NCI-H2171 (cell line): Measurements from ENCODE around the gene GATA5.
A peak's percentile ranks its signal among the peaks of the same experiment; 100 is the strongest.
"Not testable (repeated sequence)": the region's sequence is repeated elsewhere in the genome, so short reads cannot be mapped to it uniquely, and the experiment has no call there.

Experiments
- DNase-seq: peaks from one replicate; lab custom pipeline; 2025; lab: John Stamatoyannopoulos, UW

GATA5 gene

DNA sequence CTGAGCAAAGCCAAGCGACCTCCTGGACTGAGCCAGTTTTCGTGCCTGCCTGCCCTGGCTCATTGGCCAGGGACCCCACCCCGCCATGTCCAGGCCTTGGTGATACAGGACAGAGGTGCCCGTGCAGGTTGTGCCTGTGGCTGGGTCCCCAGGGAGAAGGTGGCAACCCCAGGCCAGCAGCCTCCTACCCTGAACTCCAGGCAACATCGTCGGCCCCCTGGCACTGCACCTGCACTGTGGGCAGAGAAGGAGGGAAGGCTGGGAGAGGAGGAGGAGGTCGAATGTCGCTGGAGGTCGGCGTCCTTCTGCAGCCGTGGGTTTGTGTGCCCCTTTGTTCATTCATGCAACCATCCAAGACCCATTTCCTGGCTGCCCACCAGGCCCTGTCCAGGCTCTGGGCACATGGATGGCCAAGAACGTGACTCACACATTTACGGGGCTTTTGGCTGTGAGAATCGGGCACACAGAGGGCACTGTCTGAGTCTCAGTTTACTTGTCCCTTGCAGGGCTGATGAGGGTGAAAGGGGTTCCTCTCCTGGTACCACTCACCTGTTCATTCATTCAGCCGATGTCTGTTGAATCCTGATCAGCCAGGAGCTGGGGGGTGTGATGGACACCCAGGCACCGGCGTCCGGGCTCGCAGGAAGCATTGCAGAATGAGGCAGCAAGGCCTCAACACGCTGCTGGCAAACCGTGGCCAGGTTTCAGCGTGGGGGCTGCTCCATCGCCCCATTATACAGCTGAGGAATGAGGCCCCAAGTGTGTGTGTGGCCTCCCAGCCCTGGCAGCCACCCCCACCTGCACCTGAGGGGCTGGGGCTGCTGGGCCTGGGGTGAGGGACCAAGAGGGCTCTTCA, 46.1 kb downstream of the GATA5 start:
- DNase-seq, result no peak

DNA sequence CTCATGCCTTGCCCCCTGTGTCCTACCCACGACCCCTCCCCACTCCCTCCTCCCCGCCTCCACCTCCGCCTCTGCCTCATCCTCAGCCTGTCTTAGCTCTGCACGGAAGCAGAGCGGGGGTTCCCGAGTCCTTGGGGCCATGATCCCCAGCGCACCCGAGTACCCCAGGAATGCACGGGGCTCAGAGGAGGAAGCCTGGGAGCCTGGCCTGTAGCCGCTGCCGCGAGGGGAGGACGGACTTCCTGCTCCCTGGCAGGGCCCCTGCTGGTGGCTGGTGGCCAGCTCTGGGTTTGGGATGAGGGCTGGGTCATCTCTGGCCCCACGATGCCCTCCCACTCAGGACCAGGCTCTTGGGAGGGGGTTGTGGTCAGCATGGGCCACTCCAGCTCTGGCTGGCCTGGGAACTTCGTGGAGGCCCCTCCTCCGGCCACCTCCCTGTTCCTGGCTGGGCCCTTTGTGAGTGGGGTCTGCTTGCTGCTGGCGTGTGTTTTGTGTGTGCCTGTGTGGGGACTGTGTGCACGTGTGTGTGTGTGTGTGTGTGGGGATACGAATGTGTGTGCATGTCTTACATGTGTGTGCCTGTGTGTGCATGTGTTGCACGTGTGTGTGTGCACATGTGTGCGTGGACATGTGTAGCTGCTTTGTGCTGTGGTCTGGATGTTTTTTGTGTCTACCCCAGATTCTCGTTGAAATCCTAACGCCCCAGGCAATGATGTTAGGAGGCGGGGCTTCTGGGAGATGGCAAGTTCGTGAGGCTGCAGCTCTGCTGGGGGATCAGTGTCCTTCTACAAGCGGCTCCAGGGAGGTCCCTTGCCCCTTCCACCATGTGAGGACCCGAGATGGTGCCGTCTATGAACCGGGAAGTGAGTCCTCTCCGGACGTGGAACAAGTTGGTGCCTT, 47.1 kb downstream of the GATA5 start:
- no peak for DNase-seq

DNA sequence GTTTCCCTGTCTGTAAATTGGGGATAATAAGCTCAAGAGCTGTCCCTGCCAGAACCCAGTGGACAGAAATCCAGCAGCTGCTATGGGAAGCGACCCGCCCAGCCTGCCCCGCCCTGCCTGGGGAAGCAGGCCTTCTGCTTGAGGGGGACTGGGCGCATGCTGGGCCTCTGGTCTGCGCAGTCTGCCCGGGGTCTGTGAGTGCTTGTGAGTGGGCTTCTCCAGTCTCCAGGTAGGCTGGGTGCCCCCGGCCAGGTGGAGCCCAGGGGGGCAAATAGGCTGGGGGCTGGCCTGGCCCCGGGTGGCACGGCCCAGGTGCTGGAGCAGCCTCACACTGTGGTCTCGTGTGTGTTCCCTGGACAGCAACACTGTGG, 47.8 kb downstream of the GATA5 start:
- no peak for DNase-seq

DNA sequence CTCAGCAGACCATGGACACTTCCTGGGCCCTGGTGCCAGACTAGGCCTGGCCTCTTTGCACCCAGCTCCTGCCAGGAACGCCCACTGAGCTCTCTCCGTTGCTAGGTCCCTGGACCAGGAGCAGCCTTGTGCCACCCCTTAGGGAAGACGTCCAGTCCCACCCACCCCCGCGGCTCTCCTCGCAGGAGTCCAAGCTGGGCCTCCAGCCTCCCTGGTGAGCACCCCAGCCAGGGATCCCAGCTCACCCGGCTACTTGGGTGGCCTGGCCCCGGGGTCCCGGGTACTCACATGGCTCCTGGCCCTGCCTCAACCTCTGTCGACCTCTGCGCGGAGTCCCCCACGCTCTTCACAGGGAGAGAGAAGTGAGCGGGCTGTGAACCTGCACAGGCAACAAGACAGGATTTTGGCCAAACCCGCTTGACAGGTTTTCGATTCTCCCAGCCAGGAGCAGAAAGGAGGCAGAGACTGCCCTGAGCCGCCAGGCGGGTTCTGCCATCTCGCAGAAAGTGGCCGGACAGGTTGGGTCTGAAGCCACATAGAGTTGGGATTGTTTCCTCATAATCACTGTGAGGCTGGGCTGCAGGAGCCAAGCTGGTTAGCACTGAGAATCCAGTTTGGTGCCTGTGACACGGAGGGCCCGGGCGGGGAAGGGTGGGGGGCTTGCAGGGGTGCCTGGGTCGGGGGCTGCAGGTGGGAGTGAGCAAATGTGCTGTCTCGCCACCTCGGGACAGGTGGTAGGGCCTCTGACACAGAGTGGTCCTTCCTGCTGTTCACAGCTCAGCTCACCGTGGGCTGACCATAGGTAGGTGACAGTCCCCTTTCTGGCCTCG, 48.4 kb downstream of the GATA5 start, which contains the start of gene RBBP8NL:
Gene RBBP8NL, minus strand, starts transcription at position 368 of the 830 bp plus-strand sequence. CDS start 7,892 bp downstream, outside the sequence.
- no peak for DNase-seq

DNA sequence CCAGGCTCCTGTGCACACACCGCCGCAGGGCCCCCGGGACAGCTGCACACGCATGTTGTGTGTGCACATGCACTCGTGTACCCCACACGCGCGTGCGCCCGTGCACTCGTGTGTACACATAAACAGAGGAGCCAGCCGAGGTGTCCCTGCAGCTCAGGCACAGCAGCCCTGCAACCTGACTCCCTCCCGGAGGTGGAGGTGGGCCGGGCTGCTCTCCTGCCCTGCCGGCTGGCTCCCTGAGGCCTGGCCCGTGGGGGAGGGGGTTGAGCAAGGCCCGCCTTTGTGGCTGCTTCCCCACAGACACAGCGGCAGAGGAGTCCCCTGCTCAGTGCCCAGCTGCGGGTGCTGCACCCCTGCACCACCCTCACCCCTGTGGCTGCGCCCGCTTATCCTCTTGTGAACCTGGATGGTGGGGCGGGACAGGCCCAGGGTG, 49.1 kb downstream of the GATA5 start:
- DNase-seq, result peak; percentile 51

DNA sequence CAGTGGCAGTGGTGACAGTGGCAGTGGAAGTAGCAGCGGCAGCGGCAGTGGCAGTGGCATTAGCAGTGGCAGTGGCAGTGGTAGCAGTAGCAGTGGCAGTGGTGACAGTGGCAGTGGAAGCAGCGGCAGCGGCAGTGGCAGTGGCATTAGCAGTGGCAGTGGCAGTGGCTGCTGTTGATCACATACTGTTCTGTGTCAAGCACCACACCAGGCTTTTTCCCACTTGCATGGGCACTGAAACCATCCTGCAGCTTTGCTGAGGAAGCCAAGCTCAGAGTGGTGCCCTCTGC, 49.8 kb downstream of the GATA5 start:
- DNase-seq, result not testable (repeated sequence)

DNA sequence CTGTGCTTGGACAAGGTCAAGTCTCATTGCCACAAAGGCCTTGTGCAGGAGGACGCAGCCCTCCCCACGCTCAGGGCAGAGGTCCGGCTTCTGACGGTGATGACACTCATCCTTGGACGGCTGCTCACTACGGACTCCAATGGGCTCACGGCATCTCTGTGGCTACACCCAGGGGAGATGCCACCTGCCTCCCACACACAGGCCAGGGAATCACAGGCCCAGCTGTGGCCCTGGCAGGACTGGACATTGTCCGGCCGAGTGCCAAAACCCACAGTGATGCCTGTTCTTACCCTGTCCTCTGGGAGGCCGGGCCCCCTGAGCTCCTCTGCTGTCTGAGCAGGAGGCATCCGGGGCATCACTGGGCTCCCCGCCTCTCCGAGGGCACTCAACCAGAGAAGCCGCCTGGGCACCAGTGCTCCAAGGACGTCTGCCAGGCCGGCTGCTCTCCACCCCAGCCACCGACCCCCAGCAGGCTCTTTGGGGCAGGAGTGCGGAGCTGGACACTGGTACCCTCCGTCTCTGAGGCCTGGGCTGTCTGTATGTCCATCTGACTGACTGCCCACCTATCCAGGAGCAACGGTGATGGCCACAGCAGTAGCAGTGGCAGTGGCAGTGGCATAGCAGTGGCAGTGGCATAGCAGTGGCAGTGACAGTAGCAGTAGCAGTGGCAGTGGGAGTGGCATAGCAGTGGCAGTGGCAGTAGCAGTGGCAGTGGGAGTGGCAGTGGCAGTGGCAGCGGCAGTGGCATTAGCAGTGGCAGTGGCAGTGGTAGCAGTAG, 50.3 kb downstream of the GATA5 start:
- no peak for DNase-seq

DNA sequence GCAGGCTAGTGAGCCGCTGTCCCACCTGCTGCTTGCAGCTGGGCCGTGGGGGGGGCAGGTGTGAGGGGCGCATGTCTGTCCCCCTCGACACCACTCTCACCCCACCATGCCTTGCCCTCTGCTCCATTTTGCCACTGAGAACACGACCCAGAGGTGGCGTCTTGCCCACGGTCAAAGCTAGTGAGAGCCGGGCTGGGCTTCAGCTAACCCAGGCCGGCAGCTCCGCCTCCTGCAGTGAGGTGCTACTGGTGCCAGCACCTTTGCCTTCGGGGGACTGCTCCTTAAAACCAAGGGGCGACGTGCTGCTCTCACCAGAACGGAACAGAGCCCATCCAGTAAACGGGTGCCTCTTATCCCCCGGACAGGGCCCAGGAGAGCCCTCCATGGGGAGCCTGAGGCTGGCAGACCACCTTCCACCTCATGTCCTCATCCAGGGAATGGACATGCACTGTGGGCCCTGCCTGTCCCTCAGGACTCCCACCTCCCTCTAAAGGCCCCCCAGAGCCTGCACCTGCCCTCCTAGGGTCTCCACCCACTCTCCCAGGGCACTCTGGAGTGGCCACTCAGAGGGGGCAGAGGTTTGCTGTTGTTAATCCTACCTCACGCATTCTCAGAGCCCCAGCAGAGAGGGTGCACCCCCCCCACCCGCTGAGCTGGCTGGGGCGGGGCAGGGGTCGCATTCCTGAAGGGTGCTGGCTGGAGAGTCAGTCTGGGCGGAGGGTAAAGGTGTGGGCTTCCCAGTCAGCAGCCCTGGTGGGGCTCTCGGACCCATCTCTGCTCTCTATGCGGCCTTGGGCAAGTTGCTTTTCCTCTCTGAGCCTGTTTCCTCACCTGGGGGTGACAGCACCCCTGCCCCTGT, 51.3 kb downstream of the GATA5 start:
- no peak for DNase-seq

DNA sequence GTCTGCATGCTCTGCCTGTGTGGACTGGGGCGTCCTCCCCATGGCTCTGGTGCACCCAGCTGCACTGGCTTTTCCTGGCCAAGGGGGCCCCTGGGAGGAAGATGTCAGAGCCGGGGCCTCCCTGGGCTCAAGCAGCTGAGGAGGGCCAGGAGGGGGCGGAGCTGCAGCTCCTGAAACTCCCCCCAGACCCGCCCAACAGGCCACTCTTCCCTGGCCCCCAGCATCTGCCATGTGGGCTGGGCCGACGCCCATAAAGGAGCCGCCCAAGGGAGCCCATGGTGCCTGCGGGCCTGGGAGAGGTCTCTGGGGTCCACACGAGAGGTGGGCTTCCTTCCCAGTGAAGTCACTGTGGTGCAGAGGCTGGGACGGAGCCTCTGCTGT, 52.5 kb downstream of the GATA5 start:
- no peak for DNase-seq

DNA sequence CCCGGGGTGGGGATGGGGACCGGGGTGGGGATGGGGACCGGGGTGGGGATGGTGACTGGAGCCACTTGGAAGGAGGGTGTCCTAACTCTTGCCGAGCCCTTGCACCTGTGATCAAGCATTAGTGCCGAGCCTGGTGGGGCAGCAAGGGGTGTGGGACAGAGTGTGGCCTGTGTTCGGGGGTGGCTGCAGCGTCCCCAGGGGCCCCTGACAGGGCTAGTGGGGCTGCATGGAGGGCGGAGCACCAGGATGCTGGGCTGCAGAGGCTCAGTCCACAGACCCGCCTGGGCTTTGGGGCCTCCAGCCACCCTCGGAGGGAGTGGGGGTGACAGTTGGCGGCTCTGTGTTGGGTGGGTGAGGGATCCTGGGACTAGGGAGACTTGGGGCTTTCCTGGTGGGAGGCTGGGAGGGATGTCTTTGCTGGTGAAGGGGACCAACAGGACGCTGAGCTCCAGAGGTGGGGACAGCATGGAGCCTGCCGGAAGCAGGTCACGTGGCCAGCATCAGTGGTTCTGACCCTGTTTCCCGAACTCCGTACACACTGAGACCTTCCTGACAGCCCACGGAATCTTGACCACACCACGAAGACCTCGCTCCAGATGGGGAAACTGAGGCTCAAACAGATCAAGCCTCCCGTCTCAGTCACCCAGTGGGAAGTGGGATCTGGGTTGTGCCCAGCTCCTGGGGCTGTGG, 53.0 kb downstream of the GATA5 start:
- DNase-seq, result no peak

DNA sequence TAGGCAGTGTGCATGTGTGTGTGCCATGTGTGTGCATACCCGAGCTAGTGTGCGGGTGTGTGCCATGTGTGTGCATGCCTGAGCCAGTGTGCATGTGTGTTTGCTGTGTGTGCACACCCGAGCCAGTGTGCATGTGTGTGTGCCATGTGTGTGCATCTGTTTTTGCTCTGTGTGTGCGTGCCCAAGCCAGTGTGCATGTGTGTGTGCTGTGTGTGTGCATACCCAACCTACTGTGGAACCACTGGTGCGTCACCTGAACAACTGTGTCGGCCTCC, 54.1 kb downstream of the GATA5 start:
- DNase-seq, result no peak

DNA sequence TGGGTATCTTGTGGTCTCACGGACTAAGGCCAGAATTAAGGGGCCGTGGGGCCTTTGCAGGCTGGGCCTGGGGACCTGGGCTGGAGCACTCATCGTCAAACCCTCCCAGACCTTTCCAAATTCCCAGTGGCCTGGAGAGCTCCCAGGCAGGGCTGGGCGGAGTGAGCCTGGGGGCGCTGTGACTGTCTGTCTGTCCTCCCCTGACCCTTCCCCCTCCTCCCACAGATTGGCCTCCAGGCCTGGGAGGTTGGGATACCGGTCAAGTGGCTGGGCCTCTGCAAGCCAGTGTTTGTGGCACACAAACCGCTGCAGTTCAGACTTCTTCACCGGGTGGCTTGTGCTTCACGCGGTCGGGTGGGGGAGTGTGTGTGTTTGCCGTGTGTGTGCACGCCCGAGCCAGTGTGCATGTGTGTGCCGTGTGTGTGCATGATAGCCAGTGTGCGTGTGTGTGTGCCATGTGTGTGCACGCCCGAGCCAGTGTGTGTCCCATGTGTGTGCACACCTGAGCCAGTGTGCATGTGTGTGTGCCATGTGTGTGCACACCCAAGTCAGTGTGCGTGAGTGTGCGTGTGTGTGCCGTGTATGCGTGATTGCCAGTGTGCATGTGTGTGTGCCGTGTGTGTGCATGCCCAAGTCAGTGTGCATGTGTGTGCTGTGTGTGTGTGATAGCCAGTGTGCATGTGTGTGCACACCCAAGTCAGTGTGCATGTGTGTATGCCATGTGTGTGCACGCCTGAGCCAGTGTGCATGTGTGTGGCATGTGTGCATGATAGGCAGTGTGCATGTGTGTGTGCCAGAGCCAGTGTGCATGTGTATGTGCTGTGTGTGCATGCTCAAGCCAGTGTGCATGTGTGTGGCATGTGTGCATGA, 54.7 kb downstream of the GATA5 start:
- no peak for DNase-seq

DNA sequence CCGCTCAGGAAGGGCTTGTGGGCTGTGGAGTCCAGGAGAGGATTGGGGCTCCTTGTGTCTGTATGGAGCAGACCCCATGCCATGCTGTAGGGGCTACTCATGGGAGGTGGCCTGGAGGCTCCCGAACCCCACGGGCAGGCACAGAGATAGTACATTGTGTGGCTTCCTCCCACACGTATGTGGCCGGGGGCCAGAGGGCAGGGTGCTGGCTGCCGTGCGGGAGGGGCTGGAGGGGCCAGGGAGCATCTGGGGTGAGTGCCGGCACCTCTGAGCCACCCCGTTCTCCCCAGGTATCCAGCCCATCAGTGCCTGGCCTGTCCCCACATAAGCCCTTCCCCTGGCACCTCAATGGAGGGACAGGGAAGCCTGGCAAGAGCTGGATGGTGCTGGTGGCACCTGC, 56.0 kb downstream of the GATA5 start:
- DNase-seq, result no peak

DNA sequence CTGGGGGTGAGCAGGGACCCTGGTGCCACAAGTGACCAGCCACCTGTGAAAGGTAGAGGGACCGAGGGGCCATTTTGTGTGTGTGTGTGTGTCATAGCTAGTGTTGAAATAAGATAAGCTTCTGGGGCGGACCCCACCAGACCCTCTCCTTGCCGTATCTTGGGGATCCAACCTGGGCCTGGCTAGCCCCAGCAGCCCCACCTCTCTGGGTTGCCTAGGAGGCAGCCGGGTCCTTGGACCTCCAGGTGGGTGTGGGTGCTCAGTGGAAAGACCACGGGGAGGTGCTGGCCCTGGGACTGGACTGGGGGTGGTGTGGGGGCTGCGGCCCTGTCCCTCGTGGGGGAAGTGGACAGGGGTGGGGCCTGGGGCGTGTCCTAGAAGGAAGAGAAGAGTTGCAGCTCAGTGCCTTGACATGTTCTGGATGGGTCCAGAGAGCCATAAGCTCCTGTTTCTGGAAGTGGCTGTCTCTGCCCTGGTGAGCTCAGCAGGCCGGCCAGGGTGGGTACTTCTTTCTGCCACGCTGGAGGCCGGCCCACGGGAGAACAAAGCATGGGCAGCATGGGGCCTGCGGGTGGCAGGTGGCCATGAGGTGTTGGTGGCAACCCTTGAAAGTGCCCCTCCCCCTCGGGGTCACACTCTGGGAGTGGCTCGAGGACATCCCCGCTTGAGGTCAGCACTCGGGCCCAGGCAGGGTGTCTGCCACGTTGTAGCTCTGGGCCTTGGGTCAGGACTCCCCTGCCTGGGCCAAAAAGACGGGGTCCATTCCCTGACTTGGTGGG, 56.9 kb downstream of the GATA5 start:
- DNase-seq, result no peak

DNA sequence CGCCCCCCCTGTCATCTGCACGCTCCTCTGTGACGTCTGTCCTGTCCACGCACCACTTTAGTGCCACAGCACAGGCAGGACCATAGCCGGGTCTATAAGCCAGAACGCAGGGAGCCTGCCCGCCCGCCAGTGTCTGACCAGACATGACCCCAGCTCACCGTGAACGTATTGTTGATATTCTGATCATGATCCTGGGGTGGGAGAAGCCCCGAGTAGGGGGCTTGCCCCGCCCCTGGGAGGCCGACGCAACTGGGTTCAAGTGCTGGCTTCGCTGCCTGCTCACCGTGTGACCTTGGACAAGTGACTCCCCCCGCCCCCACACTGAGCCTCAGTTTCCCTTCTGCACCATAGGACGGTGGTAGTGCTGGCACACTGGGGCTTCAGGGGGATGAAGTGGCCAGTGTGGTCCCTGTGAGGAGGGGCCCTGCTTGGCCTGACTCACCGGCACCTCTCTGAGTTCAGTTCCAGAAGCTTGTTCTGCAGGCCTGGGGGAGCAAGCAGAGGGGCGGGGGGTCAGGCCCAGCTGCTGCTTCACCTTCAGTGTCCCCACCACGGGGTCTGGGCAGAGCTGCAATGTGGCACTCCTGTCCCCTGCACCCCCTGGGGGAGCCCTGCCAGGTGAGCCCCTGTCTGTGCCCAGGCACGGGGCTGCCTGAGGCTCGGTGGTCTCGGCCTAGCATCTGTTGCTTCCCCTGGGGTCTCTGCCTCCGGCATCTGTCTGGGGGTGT, 57.6 kb downstream of the GATA5 start:
- DNase-seq, result no peak

DNA sequence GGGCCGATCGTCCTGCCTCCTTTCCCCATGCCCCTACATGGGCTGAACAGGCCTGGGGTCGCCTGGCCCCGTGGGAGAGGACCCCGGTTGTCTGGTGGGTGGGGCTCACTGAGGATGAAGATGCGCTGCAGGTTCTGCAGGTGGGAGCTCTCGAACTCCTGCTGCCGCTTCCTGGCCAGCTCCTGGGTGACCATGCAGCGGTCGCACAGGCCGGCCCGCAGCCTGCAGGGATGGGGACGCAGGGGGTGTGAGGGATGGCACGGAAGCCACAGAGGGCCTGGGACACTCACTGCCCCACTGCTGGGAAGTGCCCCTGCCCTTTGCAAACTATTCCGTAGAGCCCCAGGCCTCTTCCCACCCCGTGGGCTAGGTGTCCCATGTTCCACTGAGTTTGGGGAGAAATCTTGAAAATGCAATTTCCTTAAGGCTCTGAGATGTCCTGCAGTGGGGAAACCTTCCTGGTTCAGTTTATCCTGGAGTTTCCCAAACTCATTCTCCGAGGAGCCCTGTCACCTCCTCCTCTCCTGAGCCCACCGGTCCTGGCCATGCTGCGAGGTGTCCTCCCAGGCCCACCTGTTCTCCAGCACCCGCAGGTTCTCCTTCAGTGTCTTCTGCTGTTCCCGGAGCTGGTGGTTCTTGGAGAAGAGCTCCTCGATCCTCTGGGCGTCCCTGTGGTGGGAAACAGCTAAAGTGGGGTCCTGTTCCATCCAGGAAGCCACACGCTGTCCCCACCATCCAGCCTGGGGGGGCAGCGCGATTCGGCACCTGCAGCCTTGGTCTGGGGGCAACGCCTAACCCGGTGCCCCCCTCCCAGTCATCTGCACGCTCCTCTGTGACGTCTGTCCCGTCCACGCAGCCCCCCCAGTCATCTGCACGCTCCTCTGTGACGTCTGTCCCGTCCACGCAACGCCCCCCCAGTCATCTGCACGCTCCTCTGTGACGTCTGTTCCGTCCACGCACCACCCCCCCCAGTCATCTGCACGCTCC, 58.9 kb downstream of the GATA5 start:
- DNase-seq, result no peak
